Left renal pelvis (tissue), 4 donors: ENCODE results near the gene PISD. TPM values are rescaled to one million over a fixed set of nuclear protein-coding genes. Genes with fewer than 3 reads are reported as not detected.
"Not testable (repeated sequence)": the region's sequence is repeated elsewhere in the genome, so short reads cannot be mapped to it uniquely, and the experiment has no call there.

Experiments used
- DNase-seq, 4 donors: peaks; one replicate each; pipeline ENCODE4 v3.0.0-alpha.2; 2013; ENCODE audit warnings: low read depth in 4 of 4, low spot score in 3 of 4
- polyA plus RNA-seq, 4 donors: library from polyadenylated mRNA; unstranded; fragments of 120-200 nt; gene quantifications; one replicate each; pipeline ENCODE4 v1.2.1, GENCODE V29; 2013; ENCODE audit not compliant: insufficient read length in 4 of 4

The PISD gene
- polyA plus RNA-seq, 4 donors: 23.2 to 40.4 (median 28.6) TPM

GRCh38 chr22:31611061-31611760 lies 50.8 kb downstream of the PISD start:
- no peak for DNase-seq

GRCh38 chr22:31610611-31611010 lies 51.4 kb downstream of the PISD start:
- no peak for DNase-seq

GRCh38 chr22:31609716-31610115 lies 52.3 kb downstream of the PISD start:
- no peak for DNase-seq

- DNase-seq: no peak
Observed at GRCh38 chr22:31607696-31608095, 54.3 kb downstream of the PISD start.

- no peak for DNase-seq
Observed at GRCh38 chr22:31605851-31606585, 56.0 kb downstream of the PISD start.

- no peak for DNase-seq
Observed at GRCh38 chr22:31604746-31605705, 57.0 kb downstream of the PISD start.

GRCh38 chr22:31604137-31604705 lies 57.8 kb downstream of the PISD start:
- no peak for DNase-seq

- DNase-seq: no peak
Observed at GRCh38 chr22:31603574-31603973, 58.4 kb downstream of the PISD start.

GRCh38 chr22:31603081-31603525 lies 58.9 kb downstream of the PISD start:
- no peak for DNase-seq

GRCh38 chr22:31602259-31602952 lies 59.6 kb downstream of the PISD start:
- DNase-seq: no peak

- no peak for DNase-seq
Observed at GRCh38 chr22:31595271-31595670, 66.7 kb downstream of the PISD start.

- not testable (repeated sequence) for DNase-seq
Observed at GRCh38 chr22:31590161-31590560, 71.9 kb downstream of the PISD start.

- DNase-seq: no peak
Observed at GRCh38 chr22:31588970-31589675, 72.9 kb downstream of the PISD start.

GRCh38 chr22:31586137-31586920 lies 75.7 kb downstream of the PISD start:
- peak in 2 of 4 donors; percentile 50 to 59 for DNase-seq

GRCh38 chr22:31585161-31585859 lies 76.7 kb downstream of the PISD start:
- no peak for DNase-seq

- DNase-seq: no peak
Observed at GRCh38 chr22:31584804-31585160, 77.2 kb downstream of the PISD start.

GRCh38 chr22:31583861-31584485 lies 78.0 kb downstream of the PISD start:
- no peak for DNase-seq

- DNase-seq: no peak
Observed at GRCh38 chr22:31579835-31580242, 82.2 kb downstream of the PISD start.
